CD4-positive, alpha-beta T cell (primary cell): ENCODE data around the gene STAG3. TPM values are rescaled to one million over a fixed set of nuclear protein-coding genes. Genes with fewer than 3 reads are reported as not detected.
A peak's percentile ranks its signal among the peaks of the same experiment; 100 is the strongest.
"Not testable (repeated sequence)": the region's sequence is repeated elsewhere in the genome, so short reads cannot be mapped to it uniquely, and the experiment has no call there.

ENCODE experiments used
- ATAC-seq: fragments of 200-7000 bp; cut with Tn5 transposase; one replicate; pipeline ENCODE4 v1.10.0; 2022; ENCODE audit warnings: mild to moderate bottlenecking; ENCODE audit not compliant: poor library complexity
- CTCF ChIA-PET: fragments of 350-600 bp; sonication (Branson Sonifier 250); formaldehyde crosslinking; loops from one replicate; lab custom pipeline; 2021; ENCODE audit warnings: antibody characterized with exemption, inconsistent platforms; lab: Charles Lee
- POLR2A ChIA-PET: fragments of 350-600 bp; sonication (Branson Sonifier 250); formaldehyde crosslinking; loops from one replicate; lab custom pipeline; 2021; ENCODE audit warnings: antibody characterized with exemption, inconsistent platforms; lab: Charles Lee
- DNase-seq, 14 experiments: peaks; one replicate each; pipeline ENCODE4 v3.0.0-alpha.2; 2013 to 2020; ENCODE audit warnings: mixed read lengths in 2 of 14
- H3K27ac ChIP-seq, 2 donors: one replicate each; pipeline versions ENCODE4 v1.5.1 to v1.7.0; 2013; ENCODE audit warnings: low read length in 2 of 2, low read depth in 1 of 2, mild to moderate bottlenecking in 1 of 2
- H3K27me3 ChIP-seq, 2 experiments: 1 replicate in 1 of 2; 2 replicates in 1 of 2; pipeline versions ENCODE4 v1.6.1 to v1.7.0; 2013; ENCODE audit warnings: low read length in 2 of 2, control low read depth in 1 of 2, mild to moderate bottlenecking in 1 of 2, moderate library complexity in 1 of 2; ENCODE audit not compliant: insufficient read depth in 2 of 2, control insufficient read depth in 1 of 2
- H3K36me3 ChIP-seq: one replicate; pipeline ENCODE4 v1.6.1; 2013; ENCODE audit warnings: low read length, control low read depth; ENCODE audit not compliant: insufficient read depth
- H3K4me1 ChIP-seq: one replicate; pipeline ENCODE4 v1.6.1; 2013; ENCODE audit warnings: low read length, control low read depth; ENCODE audit not compliant: insufficient read depth
- H3K4me3 ChIP-seq: one replicate; pipeline ENCODE4 v1.5.1; 2013; ENCODE audit warnings: mild to moderate bottlenecking, low read length, moderate library complexity
- H3K9me3 ChIP-seq, 2 experiments: 1 replicate in 1 of 2; 2 replicates in 1 of 2; pipeline versions ENCODE4 v1.6.1 to v1.7.0; 2013; ENCODE audit warnings: low read length in 2 of 2, mild to moderate bottlenecking in 2 of 2, control low read depth in 1 of 2, moderate library complexity in 1 of 2; ENCODE audit not compliant: control insufficient read depth in 1 of 2, insufficient read depth in 1 of 2
- H3K27ac Mint-ChIP-seq: one replicate; pipeline ENCODE4 v1.8.0; 2020; ENCODE audit warnings: mixed read lengths
- H3K27me3 Mint-ChIP-seq: one replicate; pipeline ENCODE4 v1.8.0; 2021; ENCODE audit warnings: mixed read lengths
- H3K36me3 Mint-ChIP-seq: one replicate; pipeline ENCODE4 v1.8.0; 2021; ENCODE audit warnings: low read depth, mixed read lengths
- H3K4me1 Mint-ChIP-seq: one replicate; pipeline ENCODE4 v1.8.0; 2021; ENCODE audit warnings: low read depth, mixed read lengths
- H3K4me3 Mint-ChIP-seq: one replicate; pipeline ENCODE4 v1.8.0; 2020; ENCODE audit warnings: mild to moderate bottlenecking, mixed read lengths
- H3K9me3 Mint-ChIP-seq: one replicate; pipeline ENCODE4 v1.8.0; 2020; ENCODE audit warnings: mixed read lengths
- CTCF ChIP-seq: fragments of 200-600 bp; IDR thresholded peaks from one replicate; pipeline ENCODE4 v1.8.0; 2022; ENCODE audit warnings: antibody characterized with exemption, mild to moderate bottlenecking
- intact Hi-C, 2 experiments: fragments of 100-400 bp; cut with DNase I in 1 of 2; cut with micrococcal nuclease in 1 of 2; formaldehyde crosslinking; loops; one replicate each; pipeline versions ENCODE4 v1.15.1 to v1.9.0; 2023 to 2025; cut with DNase I, micrococcal nuclease
- total RNA-seq, 174 experiments: library from RNA in 2 of 174; stranded (reverse) in 2 of 174; gene quantifications; one replicate each; pipeline ENCODE4 v1.2.3 and lab custom pipeline; 2021 to 2026

Gene STAG3
- total RNA-seq, 2 experiments from 2014 or later: 4.0 to 5.5 TPM

DNA sequence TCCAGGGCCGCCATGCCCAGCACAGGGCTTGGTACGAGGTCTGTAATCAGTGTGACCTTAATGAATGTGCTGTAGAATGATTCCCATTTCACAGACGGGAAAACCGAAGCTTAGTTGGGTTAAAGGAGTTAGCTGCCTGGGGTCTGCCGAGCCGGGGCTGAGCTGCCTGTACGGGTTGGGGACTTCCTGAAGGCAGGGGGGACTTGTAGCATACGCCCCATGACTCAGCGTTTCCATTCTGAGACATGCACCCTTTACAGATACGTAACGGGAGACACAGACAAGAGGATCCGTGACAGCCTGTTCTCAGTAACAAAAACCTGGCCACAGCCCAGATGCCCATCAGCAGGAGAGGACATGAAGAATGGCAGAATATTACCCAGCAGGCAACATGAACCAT lies 65.7 kb downstream of the STAG3 start:
- DNase-seq (peak in 6 of 14 experiments; percentile 35 to 65 (median 48)), ATAC-seq (peak; percentile 52)
- CTCF ChIA-PET, H3K4me3 ChIP-seq, H3K36me3 ChIP-seq, H3K27me3 ChIP-seq, H3K4me1 ChIP-seq, H3K4me3 Mint-ChIP-seq, intact Hi-C loops, H3K27ac Mint-ChIP-seq, H3K36me3 Mint-ChIP-seq, POLR2A ChIA-PET, H3K27me3 Mint-ChIP-seq, H3K27ac ChIP-seq, H3K9me3 ChIP-seq, H3K9me3 Mint-ChIP-seq: not testable (repeated sequence)
- H3K4me1 Mint-ChIP-seq: peaks cover 12% of the 10 kb centered on the region

DNA sequence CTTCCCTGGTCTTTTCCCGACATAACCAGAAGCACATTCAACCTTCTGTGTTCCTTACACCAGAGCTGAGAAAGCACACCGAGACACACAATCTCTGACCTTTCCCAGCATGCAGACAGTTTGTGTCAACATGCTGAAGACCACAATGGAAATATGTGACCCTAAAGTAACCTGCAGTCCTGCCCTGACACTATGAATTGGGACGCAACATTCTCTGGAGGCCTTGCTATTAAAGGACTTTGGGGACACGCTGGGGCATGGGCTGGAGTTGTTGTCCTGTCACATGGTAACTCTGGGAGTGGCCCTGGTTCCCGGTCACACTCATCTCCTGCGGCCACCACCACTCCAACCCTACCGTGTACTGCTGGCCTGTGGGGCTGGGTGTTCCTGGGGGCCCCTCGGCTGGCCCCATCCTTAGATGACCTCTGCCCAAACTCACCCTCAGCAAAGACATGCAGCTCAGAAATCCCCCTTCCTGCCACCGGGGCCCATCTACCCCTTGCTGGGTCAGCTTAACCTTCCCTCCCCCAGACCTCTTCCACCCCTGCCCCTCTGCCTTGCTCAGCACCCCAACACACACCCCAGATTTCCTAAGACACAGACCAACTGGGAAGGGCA lies 67.4 kb downstream of the STAG3 start:
- H3K36me3 ChIP-seq, DNase-seq, H3K27ac ChIP-seq, H3K27ac Mint-ChIP-seq, H3K4me1 Mint-ChIP-seq, H3K9me3 Mint-ChIP-seq, H3K4me1 ChIP-seq, ATAC-seq, H3K9me3 ChIP-seq, H3K36me3 Mint-ChIP-seq, CTCF ChIA-PET, H3K4me3 ChIP-seq, POLR2A ChIA-PET, H3K4me3 Mint-ChIP-seq, H3K27me3 Mint-ChIP-seq, intact Hi-C loops, H3K27me3 ChIP-seq: not testable (repeated sequence)

DNA sequence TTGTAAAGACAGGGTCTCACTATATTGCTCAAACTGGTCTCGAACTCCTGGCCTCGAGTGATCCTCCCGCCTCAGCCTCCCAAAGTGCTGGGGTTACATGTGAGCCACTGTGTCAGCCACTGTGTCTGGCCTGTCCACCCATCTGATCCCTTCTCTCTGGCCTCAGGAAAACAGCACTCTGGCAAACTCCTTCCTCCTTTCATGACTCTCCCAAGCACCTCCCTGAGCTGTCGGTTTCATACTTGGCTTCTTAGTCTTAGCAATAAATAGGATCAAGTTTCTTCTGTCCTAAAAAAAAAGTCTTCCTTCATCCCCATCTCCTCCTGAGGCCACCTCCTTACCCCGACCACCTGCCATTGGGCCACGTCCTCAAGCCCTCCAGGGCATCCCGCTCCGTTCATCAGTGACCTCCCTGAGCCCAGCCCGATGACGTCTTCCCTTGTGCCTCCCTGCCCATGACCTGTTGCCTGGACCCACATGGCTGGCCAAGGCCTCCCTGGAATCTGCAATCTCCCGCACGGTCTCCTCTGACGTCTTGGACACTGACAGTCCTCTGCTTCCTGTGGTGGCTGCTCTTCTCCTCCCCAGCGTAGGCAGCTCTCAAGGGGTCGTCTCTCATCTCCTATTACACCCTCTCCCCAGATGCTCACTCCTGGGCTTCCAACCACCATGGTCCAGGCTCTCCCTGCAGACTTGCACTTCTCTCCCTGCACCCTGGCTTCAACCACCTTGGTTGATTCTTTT lies 68.6 kb downstream of the STAG3 start:
- H3K9me3 ChIP-seq, CTCF ChIA-PET, DNase-seq, H3K4me3 ChIP-seq, H3K27me3 ChIP-seq, H3K4me3 Mint-ChIP-seq, H3K36me3 Mint-ChIP-seq, POLR2A ChIA-PET, H3K36me3 ChIP-seq, H3K4me1 ChIP-seq, ATAC-seq, H3K27me3 Mint-ChIP-seq, H3K9me3 Mint-ChIP-seq, intact Hi-C loops, H3K27ac ChIP-seq, H3K27ac Mint-ChIP-seq, H3K4me1 Mint-ChIP-seq: not testable (repeated sequence)

DNA sequence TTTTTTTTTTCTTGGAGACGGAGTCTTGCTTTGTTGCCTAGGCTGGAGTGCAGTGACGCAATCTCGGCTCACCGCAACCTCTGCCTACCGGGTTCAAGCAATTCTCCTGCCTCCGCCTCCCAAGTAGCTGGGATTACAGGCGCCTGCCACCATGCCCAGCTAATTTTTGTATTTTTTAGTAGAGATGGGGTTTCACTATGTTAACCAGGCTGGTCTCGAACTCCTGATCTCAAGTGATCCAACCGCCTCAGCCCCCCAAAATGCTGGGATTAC lies 69.1 kb downstream of the STAG3 start:
- H3K36me3 Mint-ChIP-seq, H3K27ac ChIP-seq, intact Hi-C loops, DNase-seq, H3K4me3 ChIP-seq, H3K9me3 ChIP-seq, ATAC-seq, H3K36me3 ChIP-seq, H3K27ac Mint-ChIP-seq, H3K27me3 Mint-ChIP-seq, CTCF ChIA-PET, POLR2A ChIA-PET, H3K4me1 Mint-ChIP-seq, H3K4me3 Mint-ChIP-seq, H3K9me3 Mint-ChIP-seq, H3K27me3 ChIP-seq, H3K4me1 ChIP-seq: not testable (repeated sequence)

DNA sequence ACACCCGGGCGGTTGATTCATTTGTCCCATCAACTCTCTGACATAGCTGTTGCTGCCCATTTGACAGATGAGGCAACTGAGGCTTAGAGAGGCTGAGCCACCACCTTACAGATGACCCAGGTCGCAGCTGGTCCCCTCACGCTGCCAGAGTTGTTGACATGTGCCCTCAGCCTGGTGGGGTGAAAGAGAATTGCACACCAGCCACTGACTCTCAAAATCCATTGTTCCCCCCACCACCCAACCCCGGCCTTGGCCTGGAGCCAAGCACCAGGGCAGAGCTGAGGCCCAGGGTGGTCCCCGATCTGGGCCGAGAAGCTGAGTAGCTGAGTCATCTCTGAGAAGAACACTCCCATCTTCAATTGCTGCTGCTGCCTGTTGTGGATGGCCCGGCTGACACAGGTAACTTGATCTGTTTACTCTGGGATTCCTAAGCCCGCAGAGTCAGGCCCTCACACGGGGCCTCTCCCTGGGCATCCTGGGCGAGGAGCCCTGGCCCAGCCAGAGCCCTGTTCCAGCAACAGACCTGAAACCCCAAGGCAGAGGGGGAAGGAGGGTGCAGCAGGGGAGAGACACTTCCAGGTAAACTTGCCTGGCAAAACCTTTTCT lies 69.5 kb downstream of the STAG3 start:
- H3K4me1 ChIP-seq: peaks cover 8% of the 10 kb centered on the region
- no peak overlapping the region for H3K27ac ChIP-seq
- DNase-seq (no peak), ATAC-seq (no peak)
- ChIA-PET CTCF (no interaction called here), POLR2A (no interaction called here)
- Mint-ChIP-seq H3K27me3 (no peaks in the 10 kb centered on the region), H3K4me3 (no peak overlapping the region), H3K4me1 (peaks cover 5% of the 10 kb centered on the region), H3K9me3 (no peaks in the 10 kb centered on the region), H3K36me3 (no peaks in the 10 kb centered on the region), H3K27ac (no peak overlapping the region)
- H3K36me3 ChIP-seq: no peaks in the 10 kb centered on the region
- no peaks in the 10 kb centered on the region for H3K27me3 ChIP-seq
- TF ChIP-seq CTCF: no peak
- H3K4me3 ChIP-seq: no peak overlapping the region
- intact Hi-C loops: no loop called here
- no peaks in the 10 kb centered on the region for H3K9me3 ChIP-seq
